Fibroblast of lung (primary cell): ENCODE data around the gene PNPO. TPM values are rescaled to one million over a fixed set of nuclear protein-coding genes. Genes with fewer than 3 reads are reported as not detected.
A peak's percentile ranks its signal among the peaks of the same experiment; 100 is the strongest.

Experiments used
- DNase-seq, 2 donors: peaks; one replicate each; pipeline versions ENCODE4 v3.0.0 to v3.0.0-alpha.2; 2010; ENCODE audit warnings: low read depth in 2 of 2
- H2AFZ ChIP-seq: 2 replicates; pipeline ENCODE4 v1.5.1; 2012; ENCODE audit warnings: low read length, control low read depth, inconsistent platforms
- H3K27ac ChIP-seq: 2 replicates; pipeline ENCODE4 v1.5.1; 2011; ENCODE audit warnings: low read length, control low read depth; ENCODE audit not compliant: insufficient read depth
- H3K27me3 ChIP-seq: 2 replicates; pipeline ENCODE4 v1.5.1; 2011; ENCODE audit warnings: mild to moderate bottlenecking, low read length; ENCODE audit not compliant: control insufficient read depth, insufficient read depth
- H3K36me3 ChIP-seq: 2 replicates; pipeline ENCODE4 v1.5.1; 2011; ENCODE audit warnings: low read length; ENCODE audit not compliant: control insufficient read depth, insufficient read depth
- H3K4me1 ChIP-seq: 2 replicates; pipeline ENCODE4 v1.5.1; 2011; ENCODE audit warnings: low read length; ENCODE audit not compliant: control insufficient read depth, insufficient read depth; ENCODE audit errors: extremely low read depth
- H3K4me2 ChIP-seq: 2 replicates; pipeline ENCODE4 v1.5.1; 2011; ENCODE audit warnings: low read length, control low read depth; ENCODE audit not compliant: insufficient read depth; ENCODE audit errors: extremely low read depth
- H3K4me3 ChIP-seq, 4 experiments: fragments of 200-600 bp in 1 of 4; sonication (generic) in 1 of 4; replicated peaks in 1 of 4; 2 replicates each; pipeline ENCODE4 v1.5.1; 2011 to 2016; ENCODE audit warnings: low read length in 4 of 4, low read depth in 3 of 4, mild to moderate bottlenecking in 3 of 4, control low read depth in 2 of 4, inconsistent platforms in 1 of 4, mixed read lengths in 1 of 4; ENCODE audit not compliant: insufficient read depth in 1 of 4; ENCODE audit errors: control extremely low read depth in 1 of 4
- H3K79me2 ChIP-seq: 2 replicates; pipeline ENCODE4 v1.5.1; 2012; ENCODE audit warnings: mild to moderate bottlenecking, low read length, inconsistent platforms; ENCODE audit not compliant: control insufficient read depth, insufficient read depth
- H3K9ac ChIP-seq: 2 replicates; pipeline ENCODE4 v1.5.1; 2011; ENCODE audit warnings: mild to moderate bottlenecking, low read length, control low read depth; ENCODE audit not compliant: insufficient read depth
- H3K9me3 ChIP-seq: 2 replicates; pipeline ENCODE4 v1.5.1; 2012; ENCODE audit warnings: low read depth, low read length; ENCODE audit not compliant: control insufficient read depth, insufficient read depth
- H4K20me1 ChIP-seq: 2 replicates; pipeline ENCODE4 v1.5.1; 2011; ENCODE audit warnings: low read length; ENCODE audit not compliant: control insufficient read depth, insufficient read depth; ENCODE audit errors: extremely low read depth
- CTCF ChIP-seq, 2 donors: IDR thresholded peaks in 1 of 2; conservative IDR thresholded peaks in 1 of 2; 1 replicate in 1 of 2; 2 replicates in 1 of 2; pipeline ENCODE4 v1.5.1; 2011 to 2012; ENCODE audit warnings: low read length in 2 of 2, control low read depth in 1 of 2, inconsistent platforms in 1 of 2, low read depth in 1 of 2, mild to moderate bottlenecking in 1 of 2
- EZH2 ChIP-seq: IDR thresholded peaks from 2 replicates; pipeline ENCODE4 v1.5.1; 2012; ENCODE audit warnings: low read length, control low read depth, mild to moderate bottlenecking; ENCODE audit errors: missing control alignments
- polyA plus RNA-seq, 2 donors: library from polyadenylated mRNA; depleted of rRNA in 1 of 2; stranded (reverse) in 1 of 2; unstranded in 1 of 2; fragments of >200 nt; gene quantifications; 2 replicates each; pipeline ENCODE4 v1.2.1, GENCODE V29; 2011 to 2012; ENCODE audit warnings: missing spikeins in 1 of 2
- total RNA-seq: library from RNA; depleted of rRNA; stranded (reverse); fragments of >200 nt; gene quantifications from 2 replicates; pipeline ENCODE4 v1.2.1, GENCODE V29; 2014

Gene PNPO
- total and polyA plus RNA-seq, 2 donors (not counting 1 experiment from before 2014, with no cell fraction given): 25.7 to 26.6 TPM

- Histone ChIP-seq H4K20me1 (no peaks in the 10 kb centered on the region), H3K9ac (no peak overlapping the region), H3K36me3 (peaks cover 4% of the 10 kb centered on the region), H3K9me3 (no peaks in the 10 kb centered on the region), H3K79me2 (no peaks in the 10 kb centered on the region), H3K27ac (no peak overlapping the region), H2AFZ (no peak overlapping the region), H3K27me3 (no peaks in the 10 kb centered on the region), H3K4me1 (peaks cover 11% of the 10 kb centered on the region), H3K4me3 (no peak overlapping the region), H3K4me2 (no peak overlapping the region)
- DNase-seq: peak in 1 of 2 donors; percentile 58
- TF ChIP-seq CTCF (conservative IDR thresholded peaks at IDR 0.05 in 1 of 2, IDR thresholded peaks at IDR 0.05 in 1 of 2; ENCODE audit: low read depth in 1 of 2, low read length in 2 of 2) (no peak), EZH2 (no peak)
Measured at GRCh38 chr17:47945080-47945479, 3.7 kb downstream of the PNPO start.

GRCh38 chr17:47945529-47946508, 4.4 kb downstream of the PNPO start:
- H3K36me3 ChIP-seq: peaks cover 4% of the 10 kb centered on the region
- no peak overlapping the region for H3K4me2 ChIP-seq
- no peak for DNase-seq
- no peak overlapping the region for H3K27ac ChIP-seq
- H3K79me2 ChIP-seq: no peaks in the 10 kb centered on the region
- TF ChIP-seq CTCF (conservative IDR thresholded peaks at IDR 0.05 in 1 of 2, IDR thresholded peaks at IDR 0.05 in 1 of 2; ENCODE audit: low read depth in 1 of 2, low read length in 2 of 2): no peak
- no peaks in the 10 kb centered on the region for H3K27me3 ChIP-seq
- H3K9ac ChIP-seq: no peak overlapping the region
- no peak overlapping the region for H3K4me3 ChIP-seq
- no peaks in the 10 kb centered on the region for H4K20me1 ChIP-seq
- no peaks in the 10 kb centered on the region for H3K9me3 ChIP-seq
- no peak overlapping the region for H2AFZ ChIP-seq
- H3K4me1 ChIP-seq: peaks cover 11% of the 10 kb centered on the region

GRCh38 chr17:47946516-47946915, 5.1 kb downstream of the PNPO start:
- TF ChIP-seq CTCF (conservative IDR thresholded peaks at IDR 0.05 in 1 of 2, IDR thresholded peaks at IDR 0.05 in 1 of 2; ENCODE audit: low read depth in 1 of 2, low read length in 2 of 2) (no peak), EZH2 (no peak)
- H3K9ac ChIP-seq: no peak overlapping the region
- peaks cover 4% of the 10 kb centered on the region for H3K36me3 ChIP-seq
- H2AFZ ChIP-seq: no peak overlapping the region
- H3K27me3 ChIP-seq: no peaks in the 10 kb centered on the region
- H3K4me1 ChIP-seq: peaks cover 9% of the 10 kb centered on the region
- no peaks in the 10 kb centered on the region for H4K20me1 ChIP-seq
- no peaks in the 10 kb centered on the region for H3K9me3 ChIP-seq
- no peaks in the 10 kb centered on the region for H3K79me2 ChIP-seq
- no peak for DNase-seq
- no peak overlapping the region for H3K27ac ChIP-seq
- H3K4me2 ChIP-seq: no peak overlapping the region
- no peak overlapping the region for H3K4me3 ChIP-seq
